Nucleus accumbens (tissue), 56 donors: ENCODE results near the gene GABRR1.
"Not testable (repeated sequence)": the region's sequence is repeated elsewhere in the genome, so short reads cannot be mapped to it uniquely, and the experiment has no call there.

Experiments used
- DNase-seq, 56 donors: peaks; one replicate each; lab custom pipeline; 2025; lab: John Stamatoyannopoulos, UW

GABRR1 gene

GRCh38 chr6:89161326-89162046, 55.7 kb downstream of the GABRR1 start:
- DNase-seq = no peak

GRCh38 chr6:89160331-89161092, 56.6 kb downstream of the GABRR1 start:
- DNase-seq = no peak

GRCh38 chr6:89154131-89154530, 63.0 kb downstream of the GABRR1 start:
- DNase-seq = no peak

DNA sequence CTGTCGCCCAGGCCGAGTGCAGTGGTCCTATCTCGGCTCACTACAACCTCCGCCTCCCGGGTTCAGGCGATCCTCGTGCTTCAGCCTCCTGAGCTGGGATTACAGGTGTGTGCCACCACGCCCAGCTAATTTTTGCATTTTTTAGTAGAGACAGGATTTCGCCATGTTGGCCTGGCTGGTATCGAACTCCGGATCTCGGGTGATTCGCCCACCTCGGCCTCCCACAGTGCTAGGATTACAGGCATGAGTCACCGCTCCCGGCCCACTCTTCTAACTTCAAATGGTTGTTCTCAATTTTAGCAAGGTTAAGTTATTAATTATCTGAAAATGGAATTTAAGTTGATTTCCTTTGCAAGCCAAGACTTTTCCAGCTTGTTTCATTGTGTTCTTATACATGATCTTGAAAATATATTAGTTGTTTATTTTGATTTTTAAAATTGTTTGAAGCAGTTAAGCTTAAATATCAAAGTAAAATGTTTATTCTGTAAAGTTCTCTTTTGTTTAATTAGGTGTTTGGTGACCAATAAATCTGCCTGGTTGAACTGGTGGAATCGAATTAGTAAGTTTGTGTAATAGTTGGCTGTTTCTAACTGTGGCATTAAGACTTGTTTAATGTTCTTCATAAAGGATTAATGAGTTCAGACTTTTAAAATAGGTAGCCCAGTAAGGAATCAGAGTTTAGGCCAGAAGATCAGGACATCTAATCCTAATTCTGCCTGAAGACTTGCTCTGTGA, 69.0 kb downstream of the GABRR1 start:
- peak in 20 of 56 donors; percentile 0 to 49 (median 7) for DNase-seq

- DNase-seq = peak in 7 of 56 donors; percentile 1 to 46 (median 16)
Observed at GRCh38 chr6:89146718-89147700, 70.1 kb downstream of the GABRR1 start.

GRCh38 chr6:89145956-89146717, 71.0 kb downstream of the GABRR1 start, which contains the start of gene PM20D2:
Gene PM20D2 (plus strand): TSS chr6:89146055. CDS start chr6:89146145, 90 bp downstream.
- DNase-seq = peak in 47 of 56 donors; percentile 5 to 77 (median 41)

DNA sequence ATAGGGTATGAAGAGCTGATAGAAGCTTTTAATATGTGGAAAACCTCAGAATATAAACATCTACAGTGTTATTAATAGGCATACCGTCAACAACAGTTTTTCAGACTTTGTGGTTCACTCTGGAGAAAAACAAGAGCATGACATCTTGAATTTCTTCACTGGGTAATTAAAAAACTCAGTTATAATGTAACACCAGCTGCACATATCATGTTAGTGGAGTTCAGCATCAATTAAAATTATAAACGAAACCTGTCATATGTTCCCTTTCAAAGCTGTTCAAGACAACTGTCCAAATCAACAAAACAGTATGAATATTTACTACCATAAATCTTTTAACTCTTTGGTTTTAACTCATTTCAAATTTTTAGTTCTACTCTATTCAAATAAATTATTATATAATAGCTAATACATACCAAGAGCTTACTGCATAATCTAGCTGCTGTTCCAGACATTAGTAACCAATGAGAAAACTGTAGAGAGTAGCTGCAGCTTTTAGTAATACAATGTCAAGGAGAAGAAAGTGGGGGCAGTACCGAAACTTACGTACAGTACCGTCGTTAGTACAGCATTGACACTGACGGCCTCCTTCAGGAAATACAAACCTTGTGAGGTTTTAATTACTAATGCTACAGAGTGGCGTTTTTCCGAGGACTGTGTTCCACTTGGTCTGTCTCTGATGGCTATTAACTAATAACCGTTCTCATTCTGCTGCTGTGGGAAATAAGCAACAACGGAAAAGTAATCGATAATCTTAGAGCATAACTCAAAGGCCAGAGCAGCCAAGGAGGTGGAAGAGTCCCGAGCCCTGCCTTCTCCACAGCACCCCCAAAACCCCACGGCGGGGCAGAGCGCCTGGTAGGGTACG, 71.8 kb downstream of the GABRR1 start:
- peak in 10 of 56 donors; percentile 8 to 49 (median 35) for DNase-seq

GRCh38 chr6:89144354-89144906, 72.7 kb downstream of the GABRR1 start:
- DNase-seq = no peak

DNA sequence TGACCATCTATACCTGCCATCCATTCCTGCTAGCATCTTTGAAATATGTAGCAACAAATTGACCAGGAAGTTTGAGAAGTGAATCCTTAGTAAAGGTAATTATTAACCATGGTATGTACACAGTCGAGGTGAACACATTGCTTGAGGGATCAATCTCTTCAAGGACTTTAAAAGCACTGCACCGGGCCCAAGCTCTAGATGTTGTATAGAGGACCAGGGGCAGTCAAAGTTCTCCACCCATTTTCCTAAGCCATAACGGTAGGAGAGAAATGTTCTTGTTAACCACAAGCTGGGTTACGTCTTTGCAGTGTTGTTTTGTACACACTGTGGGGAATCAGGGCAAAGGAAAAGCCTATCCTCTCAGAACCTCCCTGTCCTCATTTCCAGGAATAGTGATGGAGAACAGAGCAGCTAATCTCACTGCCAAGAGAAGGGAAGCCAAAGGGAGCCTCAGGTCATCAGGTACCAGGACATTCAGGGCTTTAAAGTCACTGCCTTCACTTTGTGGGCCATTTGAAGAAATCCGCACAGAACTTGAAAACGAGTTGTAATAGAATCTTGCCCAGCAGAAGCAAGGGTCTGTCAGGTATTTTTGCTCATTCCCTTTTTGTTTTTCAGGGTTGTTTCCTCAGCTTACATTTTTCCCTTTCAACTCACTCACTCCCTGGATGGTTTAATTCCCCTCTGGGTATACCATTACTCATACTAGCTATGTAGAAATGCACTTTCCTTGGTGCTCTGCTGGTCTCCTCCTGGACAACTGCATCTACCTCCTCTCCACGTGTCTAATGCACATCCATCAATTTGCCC, 76.6 kb downstream of the GABRR1 start:
- no peak for DNase-seq

GRCh38 chr6:89139509-89140346, 77.4 kb downstream of the GABRR1 start:
- DNase-seq = no peak

GRCh38 chr6:89138173-89138572, 79.0 kb downstream of the GABRR1 start:
- no peak for DNase-seq

DNA sequence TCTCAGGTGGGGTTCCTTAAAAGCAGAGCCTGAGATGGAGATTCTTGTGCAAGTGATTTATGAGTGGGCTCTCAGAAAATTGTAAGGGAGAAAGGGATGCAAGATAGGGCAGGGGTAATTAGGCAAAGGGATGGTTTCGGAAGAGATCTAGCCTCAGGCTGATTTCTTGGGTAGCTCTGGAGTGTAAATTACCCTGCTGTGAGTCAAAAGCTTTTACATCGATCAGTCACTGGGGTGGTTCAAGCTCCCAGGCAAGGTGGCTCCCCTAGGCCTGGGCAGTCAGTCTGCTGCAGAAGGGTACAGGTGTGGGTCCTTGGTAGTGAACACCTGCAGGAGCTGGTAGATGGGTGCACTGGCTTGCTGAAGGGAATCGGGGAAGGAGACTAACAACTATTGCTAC, 82.4 kb downstream of the GABRR1 start:
- no peak for DNase-seq

DNA sequence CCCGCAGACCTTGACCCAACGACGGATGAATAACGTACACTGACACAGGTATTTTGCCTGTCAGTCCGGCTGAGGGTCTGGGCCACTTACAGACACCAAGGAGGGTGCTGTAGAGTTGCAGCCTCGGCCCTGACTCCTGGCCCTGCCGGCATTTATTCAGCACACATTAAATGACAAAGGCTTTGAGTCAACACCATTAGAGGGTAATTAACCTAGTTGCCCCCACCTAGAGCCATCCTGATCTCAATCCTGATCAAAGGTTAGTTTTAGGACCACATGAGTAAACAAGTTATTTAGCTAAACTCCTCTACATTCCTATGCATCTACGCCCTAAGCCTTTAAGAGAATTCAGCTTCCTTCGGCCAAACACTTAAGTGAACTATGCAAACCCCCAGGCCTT, 83.2 kb downstream of the GABRR1 start:
- DNase-seq = no peak

DNA sequence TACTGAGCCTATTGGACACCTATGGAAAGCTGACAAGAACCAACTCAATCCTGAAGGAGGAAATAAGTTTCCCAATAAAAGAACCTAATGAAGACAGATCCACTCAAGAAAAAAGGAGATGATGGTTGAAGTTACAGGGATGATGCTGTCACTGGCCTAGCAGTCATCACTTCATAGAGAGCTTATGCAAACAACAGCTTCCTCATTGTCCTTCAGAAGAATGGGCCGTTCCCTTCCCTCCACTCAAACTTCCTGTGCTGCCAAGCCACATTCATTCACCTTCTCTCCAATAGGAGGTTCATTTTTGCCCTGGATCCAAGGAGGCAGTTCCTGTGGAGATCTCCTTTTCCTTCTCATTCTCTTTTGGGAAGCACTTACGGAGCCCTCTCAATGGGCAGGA, 85.1 kb downstream of the GABRR1 start:
- no peak for DNase-seq

DNA sequence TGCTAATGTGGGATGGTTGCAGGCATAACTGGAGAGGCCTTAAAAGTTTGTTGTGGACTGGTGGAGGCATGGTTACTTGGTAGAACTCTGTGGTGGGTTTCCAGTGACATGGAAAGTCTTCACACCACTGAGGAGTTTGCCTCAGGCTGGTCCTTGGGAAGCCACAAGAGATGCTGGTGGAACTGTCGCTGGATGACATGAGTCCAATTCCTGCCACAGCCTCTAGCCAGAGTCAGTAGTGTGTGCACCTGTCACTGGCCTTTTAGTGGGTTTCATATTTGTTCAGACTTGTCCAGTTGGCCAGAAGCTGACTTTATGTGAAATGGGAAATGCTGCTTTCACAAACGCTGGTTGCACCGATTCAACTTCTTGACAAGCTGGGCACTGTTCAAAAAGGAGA, 85.6 kb downstream of the GABRR1 start:
- no peak for DNase-seq

GRCh38 chr6:89128256-89128671, 88.9 kb downstream of the GABRR1 start:
- DNase-seq = not testable (repeated sequence)
